Panc1 (cell line): ENCODE results near the gene ADH7. TPM values are rescaled to one million over a fixed set of nuclear protein-coding genes. Genes with fewer than 3 reads are reported as not detected.

ENCODE experiments used
- ATAC-seq: fragments of 200-7000 bp; cut with Tn5 transposase; 2 replicates; pipeline ENCODE4 v1.9.1; 2020; ENCODE audit warnings: mild to moderate bottlenecking, moderate library complexity
- BruUV-seq: library from RNA; stranded (reverse); fragments of 400-500 nt; replicated peaks from 2 replicates; lab custom pipeline; 2021; lab: Mats Ljungman, UMichigan
- CTCF ChIA-PET: fragments of 300-600 bp; sonication (Branson Sonifier 250); formaldehyde crosslinking; loops from one replicate; lab custom pipeline; 2022; ENCODE audit warnings: antibody characterized with exemption; lab: Charles Lee
- POLR2A ChIA-PET: fragments of 300-600 bp; sonication (Branson Sonifier 250); formaldehyde crosslinking; loops from one replicate; lab custom pipeline; 2022; ENCODE audit warnings: antibody characterized with exemption; lab: Charles Lee
- DNase-seq: peaks from one replicate; pipeline ENCODE4 v3.0.0-alpha.2; 2010; ENCODE audit warnings: low read depth, low spot score
- H3K27ac ChIP-seq: 2 replicates; pipeline ENCODE4 v1.5.1; 2011; ENCODE audit warnings: mild to moderate bottlenecking, low read length, inconsistent platforms
- H3K27me3 ChIP-seq: fragments of 200-500 bp; sonication (Bioruptor generic); 2 replicates; pipeline ENCODE4 v1.6.0; 2014; ENCODE audit warnings: low read length, inconsistent platforms; ENCODE audit not compliant: control insufficient read depth, insufficient read depth
- H3K36me3 ChIP-seq: fragments of 200-500 bp; sonication (Bioruptor generic); 2 replicates; pipeline ENCODE4 v1.5.1; 2014; ENCODE audit warnings: inconsistent platforms, mild to moderate bottlenecking, low read length, moderate library complexity; ENCODE audit not compliant: control insufficient read depth, insufficient read depth
- H3K4me1 ChIP-seq: 2 replicates; pipeline ENCODE4 v1.5.1; 2011; ENCODE audit warnings: inconsistent platforms, mild to moderate bottlenecking, low read length, moderate library complexity; ENCODE audit not compliant: control insufficient read depth, insufficient read depth
- H3K4me3 ChIP-seq, 2 experiments: 2 replicates each; pipeline ENCODE4 v1.5.1; 2011 to 2012; ENCODE audit warnings: low read depth in 2 of 2, low read length in 2 of 2, mild to moderate bottlenecking in 2 of 2, inconsistent platforms in 1 of 2, moderate library complexity in 1 of 2
- H3K9me3 ChIP-seq: fragments of 200-500 bp; sonication (Bioruptor generic); 2 replicates; pipeline ENCODE4 v1.5.1; 2014; ENCODE audit warnings: low read depth, mild to moderate bottlenecking, inconsistent platforms, low read length, moderate library complexity; ENCODE audit not compliant: control insufficient read depth, insufficient read depth
- POLR2AphosphoS5 ChIP-seq: IDR thresholded peaks from 2 replicates; pipeline ENCODE4 v1.6.1; 2012; ENCODE audit warnings: mild to moderate bottlenecking, low read depth, low read length, moderate library complexity
- SIN3A ChIP-seq: IDR thresholded peaks from 2 replicates; pipeline ENCODE4 v1.6.1; 2012; ENCODE audit warnings: low read depth, mild to moderate bottlenecking, low read length, moderate library complexity, borderline replicate concordance; ENCODE audit not compliant: insufficient read depth
- TCF7L2 ChIP-seq: IDR thresholded peaks from 2 replicates; pipeline ENCODE4 v1.6.1; 2011; ENCODE audit warnings: mild to moderate bottlenecking, low read depth, low read length, inconsistent platforms
- in situ Hi-C: cut with HindIII; loops from 2 replicates; pipeline ENCODE4 v1.10.0; 2016; ENCODE audit warnings: low sequenced_read_pairs, low pct_unique_long_range_greater_than_20kb
- intact Hi-C: fragments of 100-400 bp; cut with micrococcal nuclease; formaldehyde crosslinking; loops from one replicate; pipeline ENCODE4 v1.10.0; 2022; ENCODE audit not compliant: unreplicated experiment
- total RNA-seq: library from RNA; stranded (reverse); gene quantifications from one replicate; pipeline ENCODE4 v1.2.1, GENCODE V29; 2021; ENCODE audit not compliant: unreplicated experiment
- TF ChIP-seq, protein P1 (sequence below): fragments of 450-650 bp; IDR thresholded peaks from 2 replicates; pipeline ENCODE4 v1.5.1; 2017; ENCODE audit warnings: mild to moderate bottlenecking
- TF ChIP-seq, protein P2 (sequence below), 2 experiments: IDR thresholded peaks; 2 replicates each; pipeline ENCODE4 v1.6.1; 2011 to 2012; ENCODE audit warnings: low read depth in 2 of 2, control low read depth in 1 of 2, low read length in 1 of 2, mild to moderate bottlenecking in 1 of 2, moderate library complexity in 1 of 2; ENCODE audit not compliant: insufficient read depth in 1 of 2

Gene ADH7
- total RNA-seq, 1 experiment from 2014 or later, result not detected

DNA sequence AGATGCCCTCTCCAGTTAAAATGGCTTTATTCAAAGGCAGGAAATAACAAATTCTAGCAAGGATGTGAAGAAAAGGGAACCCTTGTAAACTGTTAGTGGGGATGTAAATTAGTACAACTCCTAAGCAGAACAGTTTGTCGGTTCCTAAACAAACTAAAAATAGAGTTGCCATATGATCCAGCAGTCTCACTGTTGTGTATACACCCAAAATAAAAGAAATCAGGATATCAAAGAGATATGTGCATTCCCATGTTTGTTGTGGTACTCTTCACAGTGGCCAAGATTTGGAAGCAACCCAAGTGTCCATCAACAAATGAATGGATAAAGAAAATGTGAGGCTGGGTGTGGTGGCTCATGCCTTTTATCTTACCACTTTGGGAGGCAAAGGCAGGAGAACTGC lies 36.1 kb downstream of the ADH7 start:
- no peak overlapping the region for H3K4me3 ChIP-seq
- H3K27me3 ChIP-seq, result no peaks in the 10 kb centered on the region
- ChIA-PET POLR2A (no interaction called here), CTCF (no interaction called here)
- no peak for TF ChIP-seq SIN3A
- no peak overlapping the region for H3K27ac ChIP-seq
- no peaks in the 10 kb centered on the region for H3K9me3 ChIP-seq
- H3K4me1 ChIP-seq, result no peaks in the 10 kb centered on the region
- DNase-seq (no peak), ATAC-seq (no peak)
- intact Hi-C loops (no loop called here), in situ Hi-C loops (no loop called here)
- no TSS peak for BruUV-seq
- no peaks in the 10 kb centered on the region for H3K36me3 ChIP-seq

DNA sequence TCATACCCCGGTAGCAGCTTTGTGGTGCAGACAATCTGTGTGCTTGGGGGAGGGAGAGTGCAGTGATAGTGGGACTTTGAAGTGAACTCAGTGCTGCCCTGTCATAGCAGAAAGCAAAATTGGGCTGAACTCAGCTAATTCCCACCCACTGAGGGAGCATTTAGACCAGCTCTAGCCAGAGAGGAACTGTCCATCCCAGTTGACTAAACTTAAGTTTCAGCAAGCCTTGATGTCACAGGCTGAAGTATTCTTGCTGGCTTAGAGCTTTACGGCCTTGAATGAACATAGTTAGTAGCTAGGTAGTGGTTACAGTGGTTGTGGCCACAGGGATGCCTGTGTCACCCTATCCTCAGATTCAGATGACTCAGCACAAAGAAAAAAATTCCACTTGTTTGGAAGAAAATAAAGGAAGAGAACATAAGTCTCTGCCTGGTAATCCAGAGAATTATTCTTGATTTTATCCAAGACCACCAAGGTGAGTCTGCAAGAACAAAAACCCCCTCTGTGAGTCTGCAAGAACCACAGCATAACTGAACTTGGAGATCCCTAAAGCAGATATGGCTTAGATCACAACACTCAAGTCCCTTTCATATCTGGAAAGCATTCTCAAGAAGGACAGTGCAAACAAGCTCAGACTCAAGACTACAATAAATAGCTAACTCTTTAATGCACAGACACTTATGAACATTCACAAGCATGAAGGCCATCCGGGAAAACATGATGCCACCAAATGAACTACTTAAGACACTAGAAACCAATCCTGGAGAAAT lies 39.4 kb downstream of the ADH7 start:
- H3K4me3 ChIP-seq, result no peak overlapping the region
- ChIA-PET CTCF (no interaction called here), POLR2A (no interaction called here)
- DNase-seq (no peak), ATAC-seq (no peak)
- no peaks in the 10 kb centered on the region for H3K27me3 ChIP-seq
- no peaks in the 10 kb centered on the region for H3K9me3 ChIP-seq
- TF ChIP-seq, protein P1, sequence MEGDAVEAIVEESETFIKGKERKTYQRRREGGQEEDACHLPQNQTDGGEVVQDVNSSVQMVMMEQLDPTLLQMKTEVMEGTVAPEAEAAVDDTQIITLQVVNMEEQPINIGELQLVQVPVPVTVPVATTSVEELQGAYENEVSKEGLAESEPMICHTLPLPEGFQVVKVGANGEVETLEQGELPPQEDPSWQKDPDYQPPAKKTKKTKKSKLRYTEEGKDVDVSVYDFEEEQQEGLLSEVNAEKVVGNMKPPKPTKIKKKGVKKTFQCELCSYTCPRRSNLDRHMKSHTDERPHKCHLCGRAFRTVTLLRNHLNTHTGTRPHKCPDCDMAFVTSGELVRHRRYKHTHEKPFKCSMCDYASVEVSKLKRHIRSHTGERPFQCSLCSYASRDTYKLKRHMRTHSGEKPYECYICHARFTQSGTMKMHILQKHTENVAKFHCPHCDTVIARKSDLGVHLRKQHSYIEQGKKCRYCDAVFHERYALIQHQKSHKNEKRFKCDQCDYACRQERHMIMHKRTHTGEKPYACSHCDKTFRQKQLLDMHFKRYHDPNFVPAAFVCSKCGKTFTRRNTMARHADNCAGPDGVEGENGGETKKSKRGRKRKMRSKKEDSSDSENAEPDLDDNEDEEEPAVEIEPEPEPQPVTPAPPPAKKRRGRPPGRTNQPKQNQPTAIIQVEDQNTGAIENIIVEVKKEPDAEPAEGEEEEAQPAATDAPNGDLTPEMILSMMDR, result no peak
- TF ChIP-seq, protein P2, sequence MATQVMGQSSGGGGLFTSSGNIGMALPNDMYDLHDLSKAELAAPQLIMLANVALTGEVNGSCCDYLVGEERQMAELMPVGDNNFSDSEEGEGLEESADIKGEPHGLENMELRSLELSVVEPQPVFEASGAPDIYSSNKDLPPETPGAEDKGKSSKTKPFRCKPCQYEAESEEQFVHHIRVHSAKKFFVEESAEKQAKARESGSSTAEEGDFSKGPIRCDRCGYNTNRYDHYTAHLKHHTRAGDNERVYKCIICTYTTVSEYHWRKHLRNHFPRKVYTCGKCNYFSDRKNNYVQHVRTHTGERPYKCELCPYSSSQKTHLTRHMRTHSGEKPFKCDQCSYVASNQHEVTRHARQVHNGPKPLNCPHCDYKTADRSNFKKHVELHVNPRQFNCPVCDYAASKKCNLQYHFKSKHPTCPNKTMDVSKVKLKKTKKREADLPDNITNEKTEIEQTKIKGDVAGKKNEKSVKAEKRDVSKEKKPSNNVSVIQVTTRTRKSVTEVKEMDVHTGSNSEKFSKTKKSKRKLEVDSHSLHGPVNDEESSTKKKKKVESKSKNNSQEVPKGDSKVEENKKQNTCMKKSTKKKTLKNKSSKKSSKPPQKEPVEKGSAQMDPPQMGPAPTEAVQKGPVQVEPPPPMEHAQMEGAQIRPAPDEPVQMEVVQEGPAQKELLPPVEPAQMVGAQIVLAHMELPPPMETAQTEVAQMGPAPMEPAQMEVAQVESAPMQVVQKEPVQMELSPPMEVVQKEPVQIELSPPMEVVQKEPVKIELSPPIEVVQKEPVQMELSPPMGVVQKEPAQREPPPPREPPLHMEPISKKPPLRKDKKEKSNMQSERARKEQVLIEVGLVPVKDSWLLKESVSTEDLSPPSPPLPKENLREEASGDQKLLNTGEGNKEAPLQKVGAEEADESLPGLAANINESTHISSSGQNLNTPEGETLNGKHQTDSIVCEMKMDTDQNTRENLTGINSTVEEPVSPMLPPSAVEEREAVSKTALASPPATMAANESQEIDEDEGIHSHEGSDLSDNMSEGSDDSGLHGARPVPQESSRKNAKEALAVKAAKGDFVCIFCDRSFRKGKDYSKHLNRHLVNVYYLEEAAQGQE (IDR thresholded peaks at IDR 0.05; ENCODE audit: insufficient read depth in 1 of 2, low read depth in 2 of 2, low read length in 1 of 2), result no peak
- TF ChIP-seq POLR2AphosphoS5, result no peak
- TF ChIP-seq TCF7L2, result no peak
- no peak for TF ChIP-seq SIN3A
- no peak overlapping the region for H3K27ac ChIP-seq
- no peaks in the 10 kb centered on the region for H3K36me3 ChIP-seq
- in situ Hi-C loops (no loop called here), intact Hi-C loops (no loop called here)
- BruUV-seq, result no TSS peak
- H3K4me1 ChIP-seq, result no peaks in the 10 kb centered on the region

DNA sequence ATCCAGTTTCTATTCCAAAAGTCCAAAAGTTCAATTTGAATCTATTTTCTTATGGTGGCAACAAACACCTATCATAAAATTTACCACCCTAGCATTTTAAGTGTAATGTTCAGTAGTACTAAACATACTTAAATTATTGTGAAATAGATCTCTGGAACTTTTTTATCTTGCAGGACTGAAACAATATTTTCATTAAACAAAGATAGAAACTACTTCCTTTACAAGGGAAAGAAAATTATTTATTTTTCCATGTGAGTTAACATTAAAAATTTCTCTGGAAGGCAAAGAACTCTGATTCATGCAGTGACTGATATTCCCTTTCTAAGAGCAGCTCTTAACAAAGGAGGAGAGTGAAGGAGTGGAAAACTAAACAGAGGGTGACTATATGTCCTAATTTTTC lies 40.2 kb downstream of the ADH7 start:
- intact Hi-C loops (no loop called here), in situ Hi-C loops (no loop called here)
- Histone ChIP-seq H3K36me3 (no peaks in the 10 kb centered on the region), H3K9me3 (no peaks in the 10 kb centered on the region), H3K27me3 (no peaks in the 10 kb centered on the region), H3K4me1 (no peaks in the 10 kb centered on the region), H3K4me3 (no peak overlapping the region), H3K27ac (no peak overlapping the region)
- CTCF ChIA-PET, result no interaction called here
- no peak for TF ChIP-seq POLR2AphosphoS5
- TF ChIP-seq, protein P2 (IDR thresholded peaks at IDR 0.05; ENCODE audit: insufficient read depth in 1 of 2, low read depth in 2 of 2, low read length in 1 of 2), result no peak
- no peak for TF ChIP-seq TCF7L2
- no peak for TF ChIP-seq SIN3A
- TF ChIP-seq, protein P1, result no peak
- BruUV-seq, result no TSS peak
- POLR2A ChIA-PET, result no interaction called here
- ATAC-seq (no peak), DNase-seq (no peak)
